ENCODE results near the gene INAVA.

GRCh38 chr1:200892546-200892945, 2.2 kb upstream of the INAVA start:
- TF ChIP-seq, protein P1, sequence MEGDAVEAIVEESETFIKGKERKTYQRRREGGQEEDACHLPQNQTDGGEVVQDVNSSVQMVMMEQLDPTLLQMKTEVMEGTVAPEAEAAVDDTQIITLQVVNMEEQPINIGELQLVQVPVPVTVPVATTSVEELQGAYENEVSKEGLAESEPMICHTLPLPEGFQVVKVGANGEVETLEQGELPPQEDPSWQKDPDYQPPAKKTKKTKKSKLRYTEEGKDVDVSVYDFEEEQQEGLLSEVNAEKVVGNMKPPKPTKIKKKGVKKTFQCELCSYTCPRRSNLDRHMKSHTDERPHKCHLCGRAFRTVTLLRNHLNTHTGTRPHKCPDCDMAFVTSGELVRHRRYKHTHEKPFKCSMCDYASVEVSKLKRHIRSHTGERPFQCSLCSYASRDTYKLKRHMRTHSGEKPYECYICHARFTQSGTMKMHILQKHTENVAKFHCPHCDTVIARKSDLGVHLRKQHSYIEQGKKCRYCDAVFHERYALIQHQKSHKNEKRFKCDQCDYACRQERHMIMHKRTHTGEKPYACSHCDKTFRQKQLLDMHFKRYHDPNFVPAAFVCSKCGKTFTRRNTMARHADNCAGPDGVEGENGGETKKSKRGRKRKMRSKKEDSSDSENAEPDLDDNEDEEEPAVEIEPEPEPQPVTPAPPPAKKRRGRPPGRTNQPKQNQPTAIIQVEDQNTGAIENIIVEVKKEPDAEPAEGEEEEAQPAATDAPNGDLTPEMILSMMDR (conservative IDR thresholded peaks at IDR 0.05; ENCODE audit: low read length) = no peak
- TF ChIP-seq EZH2phosphoT487 (IDR thresholded peaks at IDR 0.05; ENCODE audit: borderline replicate concordance) = no peak
